ENCODE data around the gene TRABD2B. TPM values are rescaled to one million over a fixed set of nuclear protein-coding genes. Genes with fewer than 3 reads are reported as not detected.

TRABD2B gene
- total RNA-seq, 1 donor from 2014 or later = 0.89 TPM

- no peak for FAIRE-seq
These were observed 126.7 kb downstream of the TRABD2B start for GRCh38 chr1:47870480-47870879.

GRCh38 chr1:47868348-47868676 lies 128.9 kb downstream of the TRABD2B start:
- peaks cover 24% of the 10 kb centered on the region for H3K4me1 Mint-ChIP-seq (ENCODE audit: low read depth, unreplicated experiment)
- peaks cover 2% of the 10 kb centered on the region for H3K9me3 Mint-ChIP-seq (ENCODE audit: unreplicated experiment)
- H3K27me3 ChIP-seq (ENCODE audit: insufficient read depth, low read length) = no peaks in the 10 kb centered on the region

More at GRCh38 chr1:47870480-47870879, 126.7 kb downstream of the TRABD2B start:
- Histone ChIP-seq H3K4me1 (ENCODE audit: insufficient read depth, low read length) (no peaks in the 10 kb centered on the region), H2AFZ (ENCODE audit: low read depth, low read length) (no peak overlapping the region), H3K27ac (ENCODE audit: low read depth, low read length) (no peak overlapping the region), H3K79me2 (ENCODE audit: insufficient read depth, low read length) (no peaks in the 10 kb centered on the region), H3K4me3 (ENCODE audit: insufficient read depth, low read depth, low read length) (no peak overlapping the region), H4K20me1 (ENCODE audit: insufficient read depth, low read length) (no peaks in the 10 kb centered on the region), H3K36me3 (ENCODE audit: insufficient read depth, low read length) (no peaks in the 10 kb centered on the region), H3K9me3 (ENCODE audit: insufficient read depth, low read depth, low read length) (no peaks in the 10 kb centered on the region), H3K9ac (ENCODE audit: low read length) (no peak overlapping the region), H3K27me3 (ENCODE audit: insufficient read depth, low read length) (no peaks in the 10 kb centered on the region), H3K4me2 (ENCODE audit: low read length) (no peak overlapping the region)
- DNase-seq (ENCODE audit: low read depth) = no peak
- Mint-ChIP-seq H3K36me3 (ENCODE audit: low read depth, unreplicated experiment) (no peaks in the 10 kb centered on the region), H3K4me3 (ENCODE audit: unreplicated experiment) (no peak overlapping the region), H3K27me3 (ENCODE audit: low read depth, unreplicated experiment) (peaks cover 18% of the 10 kb centered on the region), H3K9me3 (ENCODE audit: unreplicated experiment) (peaks cover 2% of the 10 kb centered on the region), H3K4me1 (ENCODE audit: low read depth, unreplicated experiment) (peaks cover 28% of the 10 kb centered on the region), H3K27ac (ENCODE audit: unreplicated experiment) (no peak overlapping the region)
- TF ChIP-seq EZH2 (IDR thresholded peaks at IDR 0.05; ENCODE audit: insufficient read depth, low read length) = no peak

GRCh38 chr1:47867438-47868347 lies 129.5 kb downstream of the TRABD2B start:
- FAIRE-seq = no peak
- no peak overlapping the region for H3K4me2 ChIP-seq (ENCODE audit: low read length)
- H3K4me3 Mint-ChIP-seq (ENCODE audit: unreplicated experiment) = no peak overlapping the region

More at GRCh38 chr1:47868348-47868676, 128.9 kb downstream of the TRABD2B start:
- Mint-ChIP-seq H3K36me3 (ENCODE audit: low read depth, unreplicated experiment) (no peaks in the 10 kb centered on the region), H3K27me3 (ENCODE audit: low read depth, unreplicated experiment) (peaks cover 20% of the 10 kb centered on the region), H3K4me3 (ENCODE audit: unreplicated experiment) (no peak overlapping the region), H3K27ac (ENCODE audit: unreplicated experiment) (no peak overlapping the region)
- Histone ChIP-seq H2AFZ (ENCODE audit: low read depth, low read length) (no peak overlapping the region), H3K27ac (ENCODE audit: low read depth, low read length) (no peak overlapping the region), H3K4me3 (ENCODE audit: insufficient read depth, low read depth, low read length) (no peak overlapping the region), H3K36me3 (ENCODE audit: insufficient read depth, low read length) (no peaks in the 10 kb centered on the region), H3K79me2 (ENCODE audit: insufficient read depth, low read length) (no peaks in the 10 kb centered on the region), H3K9me3 (ENCODE audit: insufficient read depth, low read depth, low read length) (no peaks in the 10 kb centered on the region), H3K9ac (ENCODE audit: low read length) (no peak overlapping the region), H3K4me2 (ENCODE audit: low read length) (no peak overlapping the region), H4K20me1 (ENCODE audit: insufficient read depth, low read length) (no peaks in the 10 kb centered on the region), H3K4me1 (ENCODE audit: insufficient read depth, low read length) (no peaks in the 10 kb centered on the region)
- DNase-seq (ENCODE audit: low read depth) = no peak
- TF ChIP-seq EZH2 (IDR thresholded peaks at IDR 0.05; ENCODE audit: insufficient read depth, low read length) = no peak
- no peak for FAIRE-seq

More at GRCh38 chr1:47867438-47868347, 129.5 kb downstream of the TRABD2B start:
- no peak overlapping the region for H3K27ac ChIP-seq (ENCODE audit: low read depth, low read length)
- Mint-ChIP-seq H3K36me3 (ENCODE audit: low read depth, unreplicated experiment) (no peaks in the 10 kb centered on the region), H3K27ac (ENCODE audit: unreplicated experiment) (no peak overlapping the region), H3K4me1 (ENCODE audit: low read depth, unreplicated experiment) (peaks cover 21% of the 10 kb centered on the region), H3K27me3 (ENCODE audit: low read depth, unreplicated experiment) (peaks cover 20% of the 10 kb centered on the region), H3K9me3 (ENCODE audit: unreplicated experiment) (peaks cover 2% of the 10 kb centered on the region)
- no peaks in the 10 kb centered on the region for H3K9me3 ChIP-seq (ENCODE audit: insufficient read depth, low read depth, low read length)
- no peak overlapping the region for H2AFZ ChIP-seq (ENCODE audit: low read depth, low read length)
- no peak for DNase-seq (ENCODE audit: low read depth)
- H4K20me1 ChIP-seq (ENCODE audit: insufficient read depth, low read length) = no peaks in the 10 kb centered on the region
- H3K4me1 ChIP-seq (ENCODE audit: insufficient read depth, low read length) = no peaks in the 10 kb centered on the region
- H3K36me3 ChIP-seq (ENCODE audit: insufficient read depth, low read length) = no peaks in the 10 kb centered on the region
- no peaks in the 10 kb centered on the region for H3K79me2 ChIP-seq (ENCODE audit: insufficient read depth, low read length)
- TF ChIP-seq CTCF (IDR thresholded peaks at IDR 0.05; ENCODE audit: insufficient read depth, low read depth, low read length) (no peak), EZH2 (IDR thresholded peaks at IDR 0.05; ENCODE audit: insufficient read depth, low read length) (no peak)
- H3K27me3 ChIP-seq (ENCODE audit: insufficient read depth, low read length) = no peaks in the 10 kb centered on the region
- H3K4me3 ChIP-seq (ENCODE audit: insufficient read depth, low read depth, low read length) = no peak overlapping the region
- H3K9ac ChIP-seq (ENCODE audit: low read length) = no peak overlapping the region
